HFF-Myc (cell line): Measurements from ENCODE around the gene TXNDC16.
"Not testable (repeated sequence)": the region's sequence is repeated elsewhere in the genome, so short reads cannot be mapped to it uniquely, and the experiment has no call there.

Source experiments
- DNase-seq: peaks from one replicate; pipeline ENCODE4 v3.0.0-alpha.2; 2011; ENCODE audit warnings: low read depth; ENCODE audit errors: extremely low read depth
- H3K4me3 ChIP-seq: replicated peaks from 2 replicates; pipeline ENCODE4 v1.5.1; 2011; ENCODE audit warnings: low read depth, mild to moderate bottlenecking, control low read depth, low read length
- CTCF ChIP-seq: IDR thresholded peaks from 2 replicates; pipeline ENCODE4 v1.5.1; 2012; ENCODE audit warnings: mild to moderate bottlenecking, low read depth, low read length, control low read depth; ENCODE audit errors: missing control alignments

TXNDC16 gene

GRCh38 chr14:52472728-52473127, 79.6 kb downstream of the TXNDC16 start:
- no peak overlapping the region for H3K4me3 ChIP-seq
- TF ChIP-seq CTCF, result no peak
- DNase-seq, result no peak

- H3K4me3 ChIP-seq, DNase-seq: not testable (repeated sequence)
These were observed 80.1 kb downstream of the TXNDC16 start for GRCh38 chr14:52472251-52472650.

- H3K4me3 ChIP-seq, result no peak overlapping the region
- no peak for DNase-seq
- TF ChIP-seq CTCF, result no peak
These were observed 84.6 kb downstream of the TXNDC16 start for GRCh38 chr14:52467515-52468266.

GRCh38 chr14:52464175-52464574, 88.1 kb downstream of the TXNDC16 start:
- DNase-seq, result no peak
- no peak overlapping the region for H3K4me3 ChIP-seq
- TF ChIP-seq CTCF, result no peak

- TF ChIP-seq CTCF, result no peak
- no peak overlapping the region for H3K4me3 ChIP-seq
- no peak for DNase-seq
These were observed 88.9 kb downstream of the TXNDC16 start for GRCh38 chr14:52463375-52463774.

GRCh38 chr14:52461721-52462120, 90.6 kb downstream of the TXNDC16 start:
- no peak overlapping the region for H3K4me3 ChIP-seq
- DNase-seq, result no peak
- TF ChIP-seq CTCF, result no peak

GRCh38 chr14:52458721-52459085, 93.6 kb downstream of the TXNDC16 start:
- H3K4me3 ChIP-seq, result no peak overlapping the region
- TF ChIP-seq CTCF, result no peak
- no peak for DNase-seq
